GM19468 (cell line): ENCODE data around the gene RTF2.

Experiments
- ATAC-seq: cut with Tn5 transposase; IDR thresholded peaks from one replicate; pipeline ENCODE4 v1.9.1; 2021; ENCODE audit warnings: mild to moderate bottlenecking, moderate library complexity, moderate number of reproducible peaks; ENCODE audit not compliant: unreplicated experiment; ENCODE audit errors: extremely low read depth

Gene RTF2

DNA sequence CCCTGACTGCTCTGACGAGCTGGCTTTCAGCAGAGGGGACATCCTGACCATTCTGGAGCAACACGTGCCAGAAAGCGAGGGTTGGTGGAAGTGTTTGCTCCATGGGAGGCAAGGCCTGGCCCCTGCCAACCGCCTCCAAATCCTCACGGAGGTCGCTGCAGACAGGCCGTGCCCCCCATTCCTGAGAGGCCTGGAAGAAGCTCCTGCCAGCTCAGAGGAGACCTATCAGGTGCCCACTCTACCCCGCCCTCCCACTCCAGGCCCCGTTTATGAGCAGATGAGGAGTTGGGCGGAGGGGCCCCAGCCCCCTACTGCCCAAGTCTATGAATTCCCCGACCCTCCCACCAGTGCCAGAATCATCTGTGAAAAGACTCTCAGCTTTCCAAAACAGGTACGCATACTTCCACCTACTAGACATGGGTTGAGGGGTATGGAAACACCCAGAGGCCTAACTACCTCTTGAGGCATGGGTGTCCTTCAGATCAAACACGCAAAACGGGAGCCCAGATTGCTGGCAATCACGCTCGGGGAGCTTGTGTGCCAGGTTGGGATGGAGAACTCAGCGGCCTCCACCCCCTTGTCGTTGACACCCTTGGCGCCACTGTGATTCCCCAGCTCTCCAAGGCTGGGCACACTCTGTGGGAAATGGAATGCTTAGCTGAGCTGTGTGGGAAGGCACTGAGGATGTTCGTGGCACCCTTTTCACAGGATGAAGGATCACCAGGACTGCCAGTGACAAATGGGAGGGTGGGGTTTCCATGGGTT lies 31.0 kb upstream of the RTF2 start:
- no peak for ATAC-seq

- ATAC-seq: no peak
Observed at GRCh38 chr20:56438284-56438683, 30.1 kb upstream of the RTF2 start.

- no peak for ATAC-seq
Observed at GRCh38 chr20:56439771-56440291, 28.6 kb upstream of the RTF2 start.

DNA sequence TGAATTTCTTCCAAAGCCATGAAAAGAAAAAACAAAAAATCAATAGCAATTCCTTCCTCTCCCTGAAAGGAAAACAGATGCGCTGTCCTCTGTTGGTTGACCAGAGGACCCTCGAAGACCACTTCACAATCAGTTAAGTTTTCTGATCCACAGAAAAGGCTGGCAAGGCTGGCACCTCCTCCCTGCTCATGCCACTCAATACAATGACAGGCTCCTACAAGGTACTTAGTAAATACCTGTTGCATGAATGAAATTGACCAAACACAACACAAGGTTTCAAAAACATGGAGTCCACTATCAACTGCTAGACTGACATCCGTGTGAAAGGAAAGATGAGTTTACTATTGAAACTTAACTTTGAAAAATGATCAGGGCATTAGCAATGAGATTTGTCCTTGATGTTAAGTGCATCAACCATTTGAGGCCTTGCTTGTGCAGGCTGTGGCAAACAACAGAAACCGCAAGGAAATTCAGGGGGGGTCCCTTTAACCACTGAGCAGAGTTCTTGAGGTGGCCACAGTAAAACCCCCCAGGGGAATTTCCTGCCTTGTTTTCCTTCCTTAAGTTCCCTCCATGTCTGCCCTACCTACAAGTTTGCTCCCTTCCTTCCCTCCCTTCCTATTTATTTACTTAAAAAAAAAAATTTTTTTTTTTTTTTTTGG lies 27.9 kb upstream of the RTF2 start:
- ATAC-seq: peak; percentile 49

DNA sequence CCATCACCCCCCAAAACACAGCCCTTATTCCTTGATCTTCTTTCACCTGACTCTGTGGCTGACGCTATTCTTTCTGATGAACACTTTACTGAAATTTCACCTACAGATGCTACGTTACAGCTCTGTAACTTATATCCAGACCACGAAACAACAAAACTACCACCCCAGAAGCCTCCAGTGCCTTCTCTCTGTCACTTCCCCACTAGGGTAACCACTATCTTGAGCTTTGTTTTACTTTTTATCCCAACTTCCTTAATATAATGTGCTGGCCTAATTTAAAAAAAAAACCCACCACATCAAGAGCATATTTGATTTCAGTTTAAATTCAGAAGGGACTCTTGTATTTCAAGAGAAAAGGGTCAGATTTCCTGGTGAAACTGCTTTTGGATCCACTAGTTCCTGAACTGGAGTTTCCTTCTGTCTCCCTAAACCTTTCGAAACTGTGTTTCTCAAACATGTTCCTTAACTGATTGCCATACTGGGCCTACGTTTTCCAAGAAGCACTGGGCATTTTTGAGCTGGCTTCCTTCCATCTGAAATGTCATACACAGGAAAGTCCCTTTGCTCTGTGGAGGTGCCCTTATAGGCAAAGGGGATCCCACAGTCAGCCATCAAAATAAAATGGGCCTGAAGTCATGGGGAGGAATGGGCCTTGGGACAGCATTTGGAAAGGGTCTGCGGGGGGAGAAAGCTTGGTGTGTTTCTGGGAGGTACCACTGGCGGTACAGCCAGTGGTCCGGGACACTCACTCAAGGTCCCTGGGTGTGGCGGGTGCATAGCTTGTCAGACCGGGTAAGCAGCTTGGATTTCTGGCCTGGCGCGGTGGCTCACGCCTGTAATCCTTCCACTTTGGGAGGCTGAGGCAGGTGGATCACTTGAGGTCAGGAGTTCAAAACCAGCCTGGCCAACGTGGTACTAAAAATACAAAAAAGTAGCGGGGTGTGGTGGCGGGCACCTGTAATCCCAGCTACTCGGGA lies 25.8 kb upstream of the RTF2 start:
- no peak for ATAC-seq

- no peak for ATAC-seq
Observed at GRCh38 chr20:56443654-56444540, 24.5 kb upstream of the RTF2 start.

- no peak for ATAC-seq
Observed at GRCh38 chr20:56445130-56445529, 23.3 kb upstream of the RTF2 start.

GRCh38 chr20:56445540-56445939 lies 22.9 kb upstream of the RTF2 start:
- no peak for ATAC-seq

- no peak for ATAC-seq
Observed at GRCh38 chr20:56447227-56447626, 21.2 kb upstream of the RTF2 start.

GRCh38 chr20:56449459-56449858 lies 19.0 kb upstream of the RTF2 start:
- ATAC-seq: no peak

- ATAC-seq: no peak
Observed at GRCh38 chr20:56451056-56451765, 17.2 kb upstream of the RTF2 start.

DNA sequence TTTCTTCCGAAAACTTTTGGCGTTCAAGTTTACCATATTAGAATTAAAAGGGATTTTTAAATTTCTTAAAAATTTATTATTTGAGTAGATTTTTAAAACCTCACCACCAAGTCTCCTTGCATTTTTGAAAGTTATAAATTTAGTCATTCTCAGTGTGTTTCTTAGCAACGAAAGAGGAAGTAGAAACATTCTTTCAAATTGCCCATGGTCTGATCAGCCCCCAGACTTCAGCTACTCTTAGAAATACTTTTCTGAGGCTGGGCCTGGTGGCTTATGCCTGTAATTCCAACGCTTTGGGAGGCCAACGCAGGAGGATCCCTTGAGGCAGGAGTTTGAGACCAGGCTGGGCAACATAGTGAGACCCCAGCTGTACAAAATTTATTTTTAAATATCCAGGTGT lies 15.1 kb upstream of the RTF2 start:
- no peak for ATAC-seq

- peak; percentile 70 for ATAC-seq
Observed at GRCh38 chr20:56454754-56455153, 13.7 kb upstream of the RTF2 start.

DNA sequence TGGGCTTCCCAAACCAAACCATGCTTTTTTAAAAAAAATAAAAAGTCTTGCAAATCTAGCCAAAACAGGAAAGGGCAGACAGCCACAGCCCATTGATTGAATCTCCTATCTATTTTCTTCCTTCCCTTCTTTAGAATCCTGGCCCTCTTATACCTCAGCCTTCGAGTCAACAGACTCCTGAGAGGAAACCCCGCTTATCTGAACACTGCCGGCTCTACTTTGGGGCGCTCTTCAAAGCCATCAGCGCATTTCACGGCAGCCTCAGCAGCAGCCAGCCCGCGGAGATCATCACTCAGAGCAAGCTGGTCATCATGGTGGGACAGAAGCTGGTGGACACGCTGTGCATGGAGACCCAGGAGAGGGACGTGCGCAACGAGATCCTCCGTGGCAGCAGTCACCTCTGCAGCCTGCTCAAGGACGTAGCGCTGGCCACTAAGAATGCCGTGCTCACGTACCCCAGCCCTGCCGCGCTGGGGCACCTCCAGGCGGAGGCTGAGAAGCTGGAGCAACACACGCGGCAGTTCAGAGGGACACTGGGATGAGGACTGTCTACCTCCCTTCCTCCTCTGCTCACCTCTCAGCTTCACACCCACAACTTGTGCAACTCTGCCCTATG lies 10.1 kb upstream of the RTF2 start:
- no peak for ATAC-seq

DNA sequence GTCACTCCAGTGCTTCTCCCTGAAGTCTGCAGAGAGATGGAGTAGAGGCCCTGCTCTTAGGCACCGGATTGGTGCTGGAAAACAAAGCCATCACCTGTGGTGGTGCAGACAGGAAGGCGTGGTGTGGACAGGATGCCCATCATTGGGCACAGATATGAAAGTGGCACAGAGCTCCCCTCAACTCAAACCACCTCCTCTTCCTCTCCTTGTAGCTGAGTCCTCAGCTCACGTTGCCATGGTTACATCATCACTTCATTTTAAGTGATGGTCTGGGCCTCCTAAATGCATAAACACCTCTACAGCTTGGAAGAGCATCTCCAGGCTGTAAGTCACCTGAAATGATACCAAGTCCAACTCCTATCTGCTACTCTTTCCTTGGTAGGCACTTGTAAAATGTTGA lies 8.0 kb upstream of the RTF2 start:
- ATAC-seq: no peak

DNA sequence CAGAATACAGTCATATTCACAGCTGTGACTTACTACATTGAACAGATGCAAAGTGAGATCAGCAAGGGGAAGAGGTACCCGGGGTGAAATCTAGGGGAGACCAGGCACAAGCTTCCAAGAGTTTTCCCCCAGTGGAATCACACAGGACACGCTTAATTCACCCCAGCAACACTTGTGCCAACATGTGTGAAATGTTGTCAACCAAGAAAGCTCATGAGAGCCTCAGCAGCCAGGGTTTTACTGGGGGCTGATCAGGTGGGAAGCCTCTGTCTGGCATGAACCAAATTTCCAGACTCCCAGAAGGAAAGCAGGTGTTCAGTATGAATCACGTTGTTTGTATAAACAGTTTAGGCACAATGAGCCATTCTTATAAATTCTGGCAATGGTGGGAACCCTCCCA lies 6.9 kb upstream of the RTF2 start:
- ATAC-seq: no peak

- ATAC-seq: no peak
Observed at GRCh38 chr20:56463428-56463827, 5.0 kb upstream of the RTF2 start.

GRCh38 chr20:56465997-56466396 lies 2.4 kb upstream of the RTF2 start:
- no peak for ATAC-seq

DNA sequence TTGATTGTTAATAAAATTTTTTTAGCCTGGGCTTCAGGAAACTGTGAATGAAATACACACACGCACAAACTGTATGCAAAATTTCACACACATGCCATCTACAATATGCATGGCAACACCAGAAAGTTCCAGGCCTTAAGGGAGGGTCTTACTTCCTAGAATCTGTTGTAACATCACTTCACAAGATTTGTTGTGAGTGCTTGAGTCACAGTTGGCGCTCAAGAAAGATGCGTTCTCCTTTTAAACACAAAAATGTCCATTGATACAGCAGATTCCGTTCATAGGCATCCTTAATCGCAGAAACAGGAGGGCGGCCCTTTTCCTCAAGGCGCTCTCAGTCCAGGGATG lies 485 bp upstream of the RTF2 start:
- ATAC-seq: no peak
